GM18868 (cell line): ENCODE results near the gene RPS27A.
"Not testable (repeated sequence)": the region's sequence is repeated elsewhere in the genome, so short reads cannot be mapped to it uniquely, and the experiment has no call there.

ENCODE experiments used
- ATAC-seq: cut with Tn5 transposase; IDR thresholded peaks from one replicate; pipeline ENCODE4 v1.9.1; 2021; ENCODE audit warnings: mild to moderate bottlenecking, moderate library complexity; ENCODE audit not compliant: unreplicated experiment

Gene RPS27A

DNA sequence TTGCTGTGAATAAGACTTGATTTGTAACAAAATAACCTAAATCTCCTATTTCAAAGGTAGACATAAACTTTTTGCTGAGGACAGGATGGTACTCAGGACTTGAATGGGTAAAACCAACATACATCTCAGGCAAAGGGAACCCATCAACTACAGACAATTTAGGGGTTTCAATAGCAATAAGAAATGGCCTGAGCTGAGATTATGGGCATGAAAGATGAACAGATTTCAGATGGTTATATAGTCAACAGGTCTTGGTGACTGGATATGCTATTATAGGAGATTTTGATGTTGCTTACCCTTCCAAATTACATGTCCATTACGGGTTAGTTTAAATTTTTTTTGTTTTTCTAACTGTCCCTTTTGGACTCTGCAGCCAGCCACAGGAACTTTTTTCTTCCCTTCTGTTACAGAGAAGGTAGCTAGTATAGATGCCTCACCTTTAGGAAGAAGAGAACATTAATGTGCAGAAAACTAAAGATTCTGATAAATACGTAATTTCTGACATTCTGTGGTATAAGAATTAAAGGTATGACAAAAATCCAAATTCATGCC is 4.6 kb downstream of the RPS27A start:
- ATAC-seq, result no peak

DNA sequence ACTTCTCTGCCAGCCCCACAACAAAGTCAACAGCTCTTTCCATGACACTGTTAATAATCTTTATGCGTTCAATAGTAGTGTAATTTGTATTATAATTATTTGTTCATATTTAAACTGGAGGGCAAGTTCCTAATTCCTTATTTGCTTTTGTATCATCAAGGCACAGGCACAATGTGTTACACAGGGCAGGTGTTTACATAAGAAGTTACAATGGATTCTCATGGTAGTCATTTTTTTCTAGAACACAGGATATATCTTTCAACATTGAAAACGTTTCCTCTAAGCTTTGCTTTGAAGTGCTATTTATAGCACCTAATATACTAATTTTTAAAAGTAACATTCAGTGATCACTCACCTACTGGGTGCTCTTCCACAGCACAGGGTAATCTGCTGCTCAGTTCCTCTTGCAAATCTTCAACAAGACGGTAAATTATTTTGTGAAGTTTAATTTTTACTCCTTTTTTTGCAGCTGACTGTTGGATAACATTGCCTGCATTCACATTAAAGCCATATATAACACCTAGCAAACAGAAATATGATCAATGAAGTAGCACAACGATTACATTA is 7.3 kb downstream of the RPS27A start:
- ATAC-seq, result no peak

DNA sequence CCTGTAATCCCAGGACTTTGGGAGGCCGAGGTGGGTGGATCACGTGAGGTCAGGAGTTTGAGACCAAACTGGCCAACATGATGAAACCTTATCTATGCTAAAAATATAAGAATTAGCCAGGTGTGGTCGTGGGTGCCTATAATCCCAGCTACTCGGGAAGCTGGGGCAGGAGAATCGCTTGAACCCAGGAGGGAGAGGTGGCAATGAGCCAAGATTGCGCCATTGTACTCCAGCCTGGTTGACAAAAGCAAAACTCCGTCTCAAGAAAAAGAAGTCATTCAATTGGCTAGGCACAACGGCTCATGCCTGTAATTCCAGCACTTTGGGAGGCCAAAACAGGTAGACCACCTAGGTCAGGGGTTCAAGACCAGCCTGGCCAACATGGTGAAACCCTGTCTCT is 9.1 kb downstream of the RPS27A start:
- not testable (repeated sequence) for ATAC-seq

DNA sequence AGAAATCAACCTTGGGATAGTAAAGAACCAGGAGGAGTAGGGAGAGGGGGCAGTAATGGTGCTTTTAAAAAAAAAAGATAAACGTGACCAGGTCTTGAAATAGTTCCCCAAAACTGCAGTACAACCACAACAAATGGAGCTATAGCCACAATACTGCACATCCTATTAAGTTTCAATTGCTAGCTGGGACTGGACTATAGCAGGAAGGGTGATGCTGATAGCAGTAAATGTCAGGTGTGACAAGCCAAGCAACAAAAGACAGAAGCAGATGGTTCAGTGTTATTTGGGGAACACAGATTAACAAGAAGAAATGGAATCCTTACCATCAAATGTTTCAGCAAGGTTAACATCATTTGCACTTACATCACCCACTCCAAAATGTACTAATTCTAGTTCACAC is 10.1 kb downstream of the RPS27A start:
- ATAC-seq, result no peak

DNA sequence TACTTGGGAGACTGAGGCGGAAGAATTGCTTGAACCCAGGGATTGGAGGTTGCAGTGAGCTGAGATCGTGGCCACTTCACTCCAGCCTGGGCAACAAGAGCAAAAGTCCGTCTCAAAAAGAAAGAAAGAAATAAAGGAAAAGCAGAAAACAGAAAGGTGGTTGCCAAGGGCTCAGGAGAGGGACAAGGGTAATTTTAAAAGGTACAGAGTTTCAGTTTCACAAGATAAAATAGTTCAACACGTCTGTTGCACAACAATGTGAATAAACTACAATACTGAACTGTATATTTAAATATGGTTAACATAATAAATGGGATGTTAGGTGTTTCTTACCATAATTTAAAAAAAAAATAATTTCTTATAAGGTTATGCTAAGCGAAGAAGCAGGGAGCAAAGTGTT is 12.9 kb downstream of the RPS27A start:
- ATAC-seq, result no peak

DNA sequence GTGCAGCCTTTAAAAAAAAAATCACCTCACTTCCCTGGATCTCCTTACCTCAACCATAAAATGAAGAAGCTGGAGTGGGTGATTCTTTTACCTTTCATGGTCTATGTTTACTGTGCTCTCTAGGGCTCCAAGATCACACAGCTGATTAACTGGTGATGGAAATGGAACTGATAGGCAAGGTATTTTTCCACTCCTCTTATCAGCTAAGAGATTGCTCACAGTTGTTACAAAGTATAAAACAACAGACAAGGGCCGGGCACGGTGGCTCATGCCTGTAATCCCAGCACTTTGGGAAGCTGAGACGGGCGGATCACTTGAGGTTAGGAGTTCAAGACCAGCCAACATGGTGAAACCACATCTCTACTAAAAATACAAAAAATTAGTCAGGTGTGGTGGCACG is 14.5 kb downstream of the RPS27A start:
- no peak for ATAC-seq

DNA sequence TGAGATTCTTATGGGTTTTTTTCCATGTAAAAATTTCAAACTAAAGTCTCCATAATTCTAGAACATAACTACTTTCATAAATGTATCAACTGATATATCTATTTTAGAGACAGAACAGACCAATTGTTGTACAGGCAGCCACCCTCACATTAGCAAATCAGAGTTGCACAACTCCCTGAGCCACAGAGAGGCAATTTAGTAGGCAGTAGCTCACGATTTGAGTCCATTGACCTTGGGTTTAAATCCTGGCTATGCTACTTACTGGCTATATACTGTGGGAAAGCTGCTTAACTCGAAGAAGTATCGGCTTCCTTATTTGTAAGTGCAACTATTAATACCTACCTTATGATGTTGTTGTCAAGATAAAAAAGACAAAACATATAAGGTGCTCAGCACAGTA is 20.3 kb downstream of the RPS27A start:
- ATAC-seq, result no peak

DNA sequence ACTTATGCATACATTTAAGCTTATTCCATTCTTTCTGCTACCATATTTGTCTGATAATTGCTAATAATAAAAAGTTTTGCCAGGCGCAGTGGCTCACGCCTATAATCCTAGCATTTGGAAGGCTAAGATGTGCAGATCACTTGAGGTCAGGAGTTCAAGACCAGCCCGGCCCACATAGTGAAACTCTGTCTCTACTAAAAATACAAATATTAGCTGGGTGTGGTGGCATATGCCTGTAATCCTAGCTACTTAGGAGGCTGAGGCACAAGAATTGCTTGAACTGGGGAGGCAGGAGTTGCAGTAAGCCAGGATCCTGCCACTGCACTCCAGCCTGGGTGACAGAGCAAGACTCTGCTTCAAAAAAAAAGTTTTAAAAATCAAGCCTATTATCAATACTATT is 27.1 kb downstream of the RPS27A start:
- not testable (repeated sequence) for ATAC-seq

DNA sequence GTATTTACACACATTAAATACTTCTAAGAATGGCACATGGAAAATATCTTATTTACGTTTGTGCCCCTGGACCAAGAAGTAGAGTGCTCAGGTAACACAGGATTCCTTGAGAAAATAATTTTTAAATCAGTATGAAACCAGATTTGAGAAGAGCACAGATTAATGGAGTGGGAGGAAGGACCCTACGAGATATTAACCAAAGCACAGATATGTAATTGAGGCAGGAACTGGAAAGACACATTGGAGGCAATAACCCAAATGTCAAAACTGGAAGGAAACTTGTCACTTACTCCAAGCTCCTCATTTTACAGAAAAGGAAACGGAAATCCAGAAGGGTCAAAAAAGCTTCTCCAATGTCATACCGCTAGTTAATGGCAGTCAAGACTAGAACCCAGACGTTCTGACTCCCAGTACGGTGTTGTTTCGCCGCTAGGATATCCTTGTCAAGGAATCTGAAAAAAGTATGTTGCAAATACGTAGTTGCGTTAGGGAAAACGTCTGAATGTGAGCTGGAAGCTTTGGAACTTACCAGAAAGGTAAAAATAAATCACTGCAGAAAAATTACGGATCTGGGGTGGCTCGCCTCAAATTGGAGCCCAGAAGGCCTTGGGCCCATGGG is 35.9 kb downstream of the RPS27A start:
- no peak for ATAC-seq

DNA sequence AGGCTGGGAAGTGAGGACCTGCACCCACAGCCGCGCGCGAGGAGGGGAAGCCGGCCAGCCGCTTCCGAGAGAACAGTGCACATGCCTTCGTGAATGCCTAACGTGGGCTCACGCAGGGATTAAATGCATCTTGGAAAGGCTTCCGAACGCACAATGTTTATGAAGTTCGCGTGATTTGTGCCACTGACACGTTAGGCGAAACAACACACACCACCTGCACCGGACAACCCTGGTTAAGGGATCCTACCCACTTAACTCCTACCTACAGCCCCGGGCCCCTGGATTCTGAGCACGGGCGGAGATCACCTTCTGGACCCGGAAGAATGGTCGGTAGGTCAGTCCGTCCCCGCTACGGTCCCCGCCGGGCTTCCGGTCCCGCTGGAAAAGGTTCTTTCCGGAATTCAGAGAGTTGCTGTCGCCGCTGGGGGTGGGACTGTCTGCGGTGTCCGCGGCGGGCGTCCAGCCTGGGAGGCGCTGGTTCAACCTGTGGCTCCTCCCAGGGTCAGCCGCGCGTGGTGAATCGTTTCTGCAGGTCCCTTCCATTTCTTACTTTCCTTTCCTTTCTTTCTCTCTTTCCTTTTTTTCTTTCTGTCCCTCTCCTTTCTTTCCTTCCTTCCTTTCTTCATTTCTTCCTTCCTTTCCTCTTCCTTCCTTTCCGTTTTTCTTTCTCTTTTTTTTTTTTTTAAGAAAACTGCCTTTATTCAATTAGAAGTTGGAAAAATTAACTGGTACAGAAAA is 36.6 kb downstream of the RPS27A start, which contains the start of gene MTIF2:
Gene MTIF2, minus strand, starts transcription at position 325 of the 738 bp plus-strand sequence. CDS start 5,373 bp downstream, outside the sequence.
- peak; percentile 97 for ATAC-seq

DNA sequence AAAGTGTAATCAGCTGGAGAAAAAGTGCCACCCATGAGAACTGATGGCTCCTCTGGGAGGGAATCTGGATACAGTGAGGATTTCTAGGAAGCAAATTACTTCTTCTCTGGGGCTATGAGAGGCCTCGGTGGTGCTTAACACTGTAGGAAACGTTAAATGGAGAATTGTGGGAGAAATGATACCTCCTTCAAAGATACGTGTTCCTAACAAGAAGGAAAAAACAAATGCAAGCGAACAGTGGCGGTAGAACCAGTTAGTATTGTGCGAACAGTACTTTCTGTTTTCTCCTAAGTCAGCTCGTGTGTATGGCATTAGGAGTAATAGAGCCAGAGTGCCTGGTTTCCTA is 37.1 kb downstream of the RPS27A start:
- ATAC-seq, result no peak

DNA sequence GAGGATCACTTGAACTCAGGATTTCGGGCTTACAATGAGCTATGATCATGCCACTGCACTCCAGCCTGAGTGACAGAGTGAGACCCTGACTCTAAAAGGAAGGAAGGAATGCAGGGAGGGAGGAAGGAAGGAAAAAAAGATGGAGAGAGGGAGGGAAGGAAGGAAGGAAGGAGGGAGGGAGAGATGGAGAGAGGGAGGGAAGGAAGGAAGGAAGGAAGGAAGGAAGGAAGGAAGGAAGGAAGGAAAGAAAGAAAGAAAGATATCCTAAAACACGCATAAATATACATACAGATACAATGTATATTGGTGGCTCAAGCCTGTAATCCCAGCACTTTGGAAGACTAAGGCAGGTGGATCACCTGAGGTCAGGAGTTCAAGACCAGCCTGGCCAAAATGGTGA is 41.9 kb downstream of the RPS27A start:
- not testable (repeated sequence) for ATAC-seq

DNA sequence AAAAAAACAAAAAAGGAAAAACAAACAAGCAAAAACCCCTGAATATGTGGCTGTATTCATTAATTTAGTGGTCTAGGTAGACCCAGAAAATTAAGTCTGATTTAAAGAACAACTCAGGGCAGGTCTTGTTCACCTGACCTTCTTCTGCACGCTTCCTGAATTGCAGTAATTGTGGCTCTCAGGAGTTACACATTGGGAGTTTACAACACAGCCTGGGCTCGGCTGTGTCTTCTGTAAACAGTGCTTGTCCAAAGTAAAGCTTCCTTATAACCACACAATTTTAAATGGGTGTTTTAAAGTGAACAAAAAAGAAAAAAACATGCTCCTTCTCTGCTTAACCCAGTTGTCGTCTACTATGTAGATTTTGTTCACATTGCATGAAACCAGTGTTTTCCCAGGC is 44.8 kb downstream of the RPS27A start:
- ATAC-seq, result no peak

DNA sequence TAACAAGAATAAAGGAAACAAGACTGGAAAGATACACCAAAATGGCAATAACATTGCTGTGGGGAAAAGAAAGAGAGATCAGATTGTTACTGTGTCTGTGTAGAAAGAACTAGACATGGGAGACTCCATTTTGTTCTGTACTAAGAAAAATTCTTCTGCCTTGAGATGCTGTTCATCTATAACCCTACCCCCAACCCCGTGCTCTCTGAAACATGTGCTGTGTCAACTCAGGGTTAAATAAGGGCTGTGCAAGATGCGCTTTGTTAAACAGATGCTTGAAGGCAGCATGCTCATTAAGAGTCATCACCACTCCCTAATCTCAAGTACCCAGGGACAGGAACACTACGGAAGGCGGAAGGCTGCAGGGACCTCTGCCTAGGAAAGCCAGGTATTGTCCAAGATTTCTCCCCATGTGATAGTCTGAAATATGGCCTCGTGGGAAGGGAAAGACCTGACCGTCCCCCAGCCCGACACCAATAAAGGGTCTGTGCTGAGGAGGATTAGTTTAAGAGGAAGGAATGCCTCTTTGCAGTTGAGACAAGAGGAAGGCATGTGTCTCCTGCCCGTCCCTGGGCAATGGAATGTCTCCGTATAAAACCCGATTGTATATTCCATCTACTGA is 46.8 kb downstream of the RPS27A start:
- not testable (repeated sequence) for ATAC-seq

DNA sequence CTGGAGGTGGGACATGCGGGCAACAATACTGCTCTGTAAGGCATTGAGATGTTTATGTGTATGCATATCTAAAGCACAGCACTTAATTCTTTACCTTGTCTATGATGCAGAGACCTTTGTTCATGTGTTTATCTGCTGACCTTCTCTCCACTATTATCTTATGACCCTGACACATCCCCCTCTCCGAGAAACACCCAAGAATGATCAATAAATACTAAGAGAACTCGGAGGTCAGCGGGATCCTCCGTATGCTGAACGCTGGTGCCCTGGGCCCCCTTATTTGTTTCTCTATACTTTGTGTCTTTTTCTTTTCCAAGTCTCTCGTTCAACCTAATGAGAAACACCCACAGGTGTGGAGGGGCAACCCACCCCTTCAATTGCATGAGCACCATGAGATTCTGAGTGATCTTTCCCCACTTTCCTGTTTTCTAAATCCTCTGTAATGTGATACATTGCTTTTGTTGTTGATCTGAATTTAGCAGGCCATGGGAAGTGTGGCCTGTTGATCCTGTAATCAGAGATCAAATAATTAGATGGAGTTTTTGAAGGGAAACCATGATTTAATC is 47.5 kb downstream of the RPS27A start:
- not testable (repeated sequence) for ATAC-seq

DNA sequence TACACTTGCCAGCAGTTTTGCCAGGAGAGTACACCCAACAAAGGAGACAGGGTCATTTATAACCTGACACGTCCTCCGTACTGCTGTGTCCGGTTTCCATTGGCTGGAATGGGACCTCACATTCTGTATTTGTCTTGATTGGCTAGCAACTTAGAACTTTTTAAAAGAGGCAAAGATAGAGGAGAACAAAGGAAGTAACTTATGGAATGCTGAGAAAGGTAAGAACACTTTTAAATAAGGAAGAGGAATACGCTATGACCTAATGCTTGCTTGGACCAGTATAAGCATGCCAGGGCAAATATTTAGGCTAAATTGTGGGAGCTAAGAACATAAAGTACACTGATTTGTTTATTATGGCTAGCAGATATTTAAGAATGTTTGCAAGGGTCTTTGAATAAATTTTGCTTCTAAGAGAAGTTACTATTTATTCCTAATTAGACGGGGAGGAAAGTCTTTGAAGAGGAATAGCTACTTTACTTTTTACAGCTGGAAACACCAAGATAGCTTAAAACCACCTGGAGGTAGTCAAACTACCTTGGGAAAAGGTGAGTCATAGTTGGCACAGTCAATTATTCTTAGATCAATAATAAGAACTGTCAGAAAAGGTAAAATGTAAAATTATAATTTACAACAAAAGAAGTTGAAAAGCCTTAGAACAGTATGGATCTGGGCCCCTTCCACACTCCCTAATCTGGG is 48.5 kb downstream of the RPS27A start:
- ATAC-seq, result not testable (repeated sequence)

DNA sequence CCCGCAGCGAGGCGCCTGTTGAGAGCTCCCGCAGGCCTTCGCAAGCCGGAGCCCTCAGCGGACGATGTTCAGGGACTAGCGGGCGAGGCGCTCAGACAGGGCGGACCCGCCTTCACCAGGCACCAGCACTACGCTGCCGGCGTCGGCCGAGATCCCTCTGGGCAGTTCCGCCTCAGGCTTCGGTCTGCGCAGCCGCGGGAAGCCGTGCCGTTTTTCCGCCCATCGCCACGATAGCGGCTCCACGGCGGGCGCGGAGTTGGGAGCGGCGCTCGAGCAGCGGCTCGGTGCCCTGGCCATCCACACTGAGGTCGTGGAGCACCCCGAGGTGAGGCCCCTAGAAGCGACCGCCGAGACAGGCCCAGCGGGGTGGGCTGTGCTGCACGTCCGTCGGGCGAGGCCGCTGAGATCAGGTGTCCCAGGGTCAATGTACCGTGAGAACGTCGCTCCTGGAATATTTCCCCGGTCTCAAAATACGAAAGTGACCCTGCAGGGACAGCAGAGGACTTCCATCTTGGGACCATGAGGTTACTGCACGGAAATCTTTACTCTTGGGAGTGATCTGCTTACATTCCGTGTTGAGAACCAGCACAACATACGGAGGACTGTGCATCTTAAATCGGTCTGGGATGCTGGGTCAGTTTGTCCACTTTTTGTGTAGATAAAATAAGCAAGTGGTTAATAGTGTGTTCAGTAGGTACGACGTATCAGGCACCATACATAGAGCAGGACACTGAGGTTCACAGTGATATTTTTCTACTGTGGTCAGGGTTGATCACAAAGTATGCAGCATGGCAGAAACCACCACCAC is 49.8 kb downstream of the RPS27A start:
- ATAC-seq, result peak; percentile 99

DNA sequence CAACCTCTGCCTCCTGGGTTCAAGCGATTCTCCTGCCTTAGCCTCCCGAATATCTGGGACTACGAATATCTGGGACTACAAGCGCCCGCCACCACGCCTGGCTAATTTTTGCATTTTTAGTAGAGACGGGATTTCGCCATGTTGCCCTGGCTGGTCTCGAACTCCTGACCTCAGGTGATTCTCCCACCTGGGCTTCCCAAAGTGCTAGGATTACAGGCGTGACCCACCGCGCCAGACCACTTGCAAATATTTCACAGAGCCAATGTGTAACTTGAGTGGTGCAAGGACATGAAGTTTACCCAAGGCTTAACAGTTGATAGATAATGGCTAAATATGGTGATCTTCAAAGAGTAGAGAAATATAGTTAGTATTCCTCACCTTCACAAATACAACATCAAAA is 50.6 kb downstream of the RPS27A start:
- ATAC-seq, result no peak
